ENCODE data around the gene PARD3. TPM values are rescaled to one million over a fixed set of nuclear protein-coding genes. Genes with fewer than 3 reads are reported as not detected.

PARD3 gene
- total RNA-seq, 1 experiment from 2014 or later: 46.3 TPM

DNA sequence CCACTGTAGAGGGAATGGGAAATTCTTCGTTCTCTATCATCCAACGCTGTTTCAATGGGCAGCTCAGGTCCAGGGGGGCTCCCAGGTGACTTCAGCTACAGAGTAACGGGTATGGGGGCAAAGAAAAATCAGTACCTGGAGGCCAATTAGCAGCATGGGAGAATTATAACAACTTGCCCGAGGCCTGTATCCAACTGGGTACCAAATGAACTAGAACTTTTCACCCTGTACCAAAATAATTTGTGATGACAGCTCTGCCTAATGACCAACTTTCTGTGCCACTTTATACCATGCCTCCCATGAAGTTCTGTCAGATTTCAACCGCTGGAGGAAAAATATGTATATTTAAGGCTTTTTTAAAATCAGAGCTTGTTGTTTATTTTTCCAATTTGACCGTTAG is 467.1 kb downstream of the PARD3 start:
- no peak overlapping the region for H3K4me2 ChIP-seq (ENCODE audit: low read length)
- H3K27me3 ChIP-seq (ENCODE audit: insufficient read depth, low read length): no peaks in the 10 kb centered on the region
- H3K9ac ChIP-seq (ENCODE audit: low read length): no peak overlapping the region
- no peaks in the 10 kb centered on the region for H3K4me1 ChIP-seq (ENCODE audit: control insufficient read depth in 1 of 2, insufficient read depth in 2 of 2, low read length in 2 of 2)
- TF ChIP-seq REST (IDR thresholded peaks at IDR 0.05; ENCODE audit: low read depth): no peak
- H3K27ac ChIP-seq (ENCODE audit: low read depth, low read length): no peak overlapping the region
- H3K79me2 ChIP-seq (ENCODE audit: insufficient read depth, low read length): no peaks in the 10 kb centered on the region
- no peaks in the 10 kb centered on the region for H3K36me3 ChIP-seq (ENCODE audit: control insufficient read depth in 1 of 2, insufficient read depth in 2 of 2, low read length in 2 of 2)
- ChIA-PET RAD21 (ENCODE audit: low non-redundant PET in 1 of 2, low total read pairs in 2 of 2, uncharacterized antibody in 2 of 2, unreplicated experiment in 2 of 2) (no interaction called here), CTCF (no interaction called here), POLR2A (no interaction called here)
- ATAC-seq: no peak
- intact Hi-C loops (cut with micrococcal nuclease): no loop called here
- no peak overlapping the region for H2AFZ ChIP-seq (ENCODE audit: low read depth, low read length, poor library complexity, severe bottlenecking)
- no peaks in the 10 kb centered on the region for H3K9me2 ChIP-seq (ENCODE audit: insufficient read depth)
- H3K9me3 ChIP-seq (ENCODE audit: control insufficient read depth in 1 of 2, insufficient read depth in 1 of 2, low read depth in 1 of 2, low read length in 2 of 2): no peaks in the 10 kb centered on the region
- BruUV-seq (replicated peaks): no TSS peak
- no peaks in the 10 kb centered on the region for H4K20me1 ChIP-seq (ENCODE audit: insufficient read depth)
- no peak for DNase-seq (ENCODE audit: low read depth, low spot score)
- H3K4me3 ChIP-seq (replicated peaks in 1 of 2; ENCODE audit: low read depth in 1 of 2, low read length in 2 of 2): no peak overlapping the region

GRCh38 chr10:34347131-34347530 is 468.0 kb downstream of the PARD3 start:
- Histone ChIP-seq H3K4me1 (ENCODE audit: control insufficient read depth in 1 of 2, insufficient read depth in 2 of 2, low read length in 2 of 2) (no peaks in the 10 kb centered on the region), H3K9ac (ENCODE audit: low read length) (no peak overlapping the region), H3K4me3 (replicated peaks in 1 of 2; ENCODE audit: low read depth in 1 of 2, low read length in 2 of 2) (no peak overlapping the region), H3K27me3 (ENCODE audit: insufficient read depth, low read length) (no peaks in the 10 kb centered on the region), H2AFZ (ENCODE audit: low read depth, low read length, poor library complexity, severe bottlenecking) (no peak overlapping the region), H3K36me3 (ENCODE audit: control insufficient read depth in 1 of 2, insufficient read depth in 2 of 2, low read length in 2 of 2) (no peaks in the 10 kb centered on the region), H3K4me2 (ENCODE audit: low read length) (no peak overlapping the region), H3K79me2 (ENCODE audit: insufficient read depth, low read length) (no peaks in the 10 kb centered on the region), H3K9me3 (ENCODE audit: control insufficient read depth in 1 of 2, insufficient read depth in 1 of 2, low read depth in 1 of 2, low read length in 2 of 2) (no peaks in the 10 kb centered on the region), H3K27ac (ENCODE audit: low read depth, low read length) (no peak overlapping the region), H4K20me1 (ENCODE audit: insufficient read depth) (no peaks in the 10 kb centered on the region), H3K9me2 (ENCODE audit: insufficient read depth) (no peaks in the 10 kb centered on the region)
- DNase-seq (ENCODE audit: low read depth, low spot score): no peak
- ChIA-PET RAD21 (ENCODE audit: low non-redundant PET in 1 of 2, low total read pairs in 2 of 2, uncharacterized antibody in 2 of 2, unreplicated experiment in 2 of 2) (no interaction called here), POLR2A (no interaction called here), CTCF (no interaction called here)
- no peak for ATAC-seq
- no TSS peak for BruUV-seq (replicated peaks)
- intact Hi-C loops (cut with micrococcal nuclease): no loop called here
- no peak for TF ChIP-seq ELF1 (IDR thresholded peaks at IDR 0.05; ENCODE audit: borderline replicate concordance, low read depth)
- TF ChIP-seq ZBTB33 (IDR thresholded peaks at IDR 0.05; ENCODE audit: extremely low read depth, insufficient replicate concordance, low read length): no peak
- no peak for TF ChIP-seq TCF7L2 (IDR thresholded peaks at IDR 0.05; ENCODE audit: borderline replicate concordance, extremely low read depth, insufficient read depth, insufficient read length)
- TF ChIP-seq SIN3A (IDR thresholded peaks at IDR 0.05; ENCODE audit: low read depth): no peak
- no peak for TF ChIP-seq ZNF274 (IDR thresholded peaks at IDR 0.05; ENCODE audit: low read depth, low read length)
- no peak for TF ChIP-seq ZFX (IDR thresholded peaks at IDR 0.05)
- no peak for TF ChIP-seq POLR2AphosphoS5 (IDR thresholded peaks at IDR 0.05; ENCODE audit: low read depth, low read length)
- TF ChIP-seq RAD21 (IDR thresholded peaks at IDR 0.05; ENCODE audit: low read depth): no peak
- TF ChIP-seq CBX3 (IDR thresholded peaks at IDR 0.05; ENCODE audit: low read depth): no peak
- TF ChIP-seq YY1 (IDR thresholded peaks at IDR 0.05; ENCODE audit: extremely low read depth, insufficient replicate concordance, low read depth, low read length): no peak
- no peak for TF ChIP-seq REST (IDR thresholded peaks at IDR 0.05; ENCODE audit: low read depth)

Measured in HCT116 (cell line).